HEK293 (cell line): ENCODE results near the gene COMMD4.
A peak's percentile ranks its signal among the peaks of the same experiment; 100 is the strongest.

Experiments used
- BCL11B ChIP-seq: fragments of 450-650 bp; formaldehyde crosslinking; IDR thresholded peaks from 2 replicates; pipeline ENCODE4 v1.5.1; 2016; ENCODE audit warnings: low read depth, missing biosample characterization, missing genetic modification characterization
- FEZF1 ChIP-seq: fragments of 450-650 bp; formaldehyde crosslinking; IDR thresholded peaks from 2 replicates; pipeline ENCODE4 v1.5.1; 2016; ENCODE audit warnings: missing biosample characterization, missing genetic modification characterization
- GLI4 ChIP-seq: fragments of 450-650 bp; formaldehyde crosslinking; IDR thresholded peaks from 2 replicates; pipeline ENCODE4 v1.5.1; 2016; ENCODE audit warnings: missing biosample characterization, missing genetic modification characterization
- KLF8 ChIP-seq: fragments of 450-650 bp; formaldehyde crosslinking; IDR thresholded peaks from 2 replicates; pipeline ENCODE4 v1.5.1; 2016; ENCODE audit warnings: missing biosample characterization, missing genetic modification characterization
- ZBTB17 ChIP-seq: fragments of 450-650 bp; formaldehyde crosslinking; IDR thresholded peaks from 2 replicates; pipeline ENCODE4 v1.5.1; 2016; ENCODE audit warnings: missing biosample characterization, missing genetic modification characterization
- ZBTB8A ChIP-seq: fragments of 450-650 bp; formaldehyde crosslinking; IDR thresholded peaks from 2 replicates; pipeline ENCODE4 v1.5.1; 2016; ENCODE audit warnings: missing biosample characterization, missing genetic modification characterization
- ZFP69B ChIP-seq: fragments of 450-650 bp; formaldehyde crosslinking; IDR thresholded peaks from 2 replicates; pipeline ENCODE4 v1.5.1; 2016; ENCODE audit warnings: missing biosample characterization, missing genetic modification characterization
- ZIC2 ChIP-seq: fragments of 450-650 bp; formaldehyde crosslinking; IDR thresholded peaks from 2 replicates; pipeline ENCODE4 v1.5.1; 2016; ENCODE audit warnings: missing biosample characterization, missing genetic modification characterization
- ZNF133 ChIP-seq: fragments of 450-650 bp; formaldehyde crosslinking; IDR thresholded peaks from 2 replicates; pipeline ENCODE4 v1.5.1; 2016; ENCODE audit warnings: missing biosample characterization, missing genetic modification characterization
- ZNF23 ChIP-seq: fragments of 450-650 bp; formaldehyde crosslinking; IDR thresholded peaks from 2 replicates; pipeline ENCODE4 v1.5.1; 2016; ENCODE audit warnings: missing biosample characterization, missing genetic modification characterization, borderline replicate concordance
- ZNF324 ChIP-seq: fragments of 450-650 bp; formaldehyde crosslinking; IDR thresholded peaks from 2 replicates; pipeline ENCODE4 v1.5.1; 2016; ENCODE audit warnings: missing biosample characterization, missing genetic modification characterization
- ZNF341 ChIP-seq: fragments of 450-650 bp; formaldehyde crosslinking; IDR thresholded peaks from 2 replicates; pipeline ENCODE4; 2016; ENCODE audit warnings: low read depth, missing biosample characterization, missing genetic modification characterization
- ZNF366 ChIP-seq: fragments of 450-650 bp; formaldehyde crosslinking; conservative IDR thresholded peaks from 2 replicates; pipeline ENCODE4 v1.5.1; 2016; ENCODE audit warnings: missing biosample characterization, missing genetic modification characterization
- ZNF391 ChIP-seq: fragments of 450-650 bp; formaldehyde crosslinking; IDR thresholded peaks from 2 replicates; pipeline ENCODE4 v1.5.1; 2016; ENCODE audit warnings: low read depth, missing biosample characterization, missing genetic modification characterization, borderline replicate concordance
- ZNF404 ChIP-seq: fragments of 450-650 bp; formaldehyde crosslinking; IDR thresholded peaks from 2 replicates; pipeline ENCODE4 v1.5.1; 2017; ENCODE audit warnings: missing biosample characterization, missing genetic modification characterization
- ZNF423 ChIP-seq: fragments of 450-650 bp; formaldehyde crosslinking; IDR thresholded peaks from 2 replicates; pipeline ENCODE4 v1.5.1; 2016; ENCODE audit warnings: missing biosample characterization, missing genetic modification characterization
- ZNF585B ChIP-seq: fragments of 450-650 bp; formaldehyde crosslinking; IDR thresholded peaks from 2 replicates; pipeline ENCODE4 v1.5.1; 2016; ENCODE audit warnings: missing biosample characterization, missing genetic modification characterization
- ZNF670 ChIP-seq: fragments of 450-650 bp; formaldehyde crosslinking; IDR thresholded peaks from 2 replicates; pipeline ENCODE4 v1.5.1; 2016; ENCODE audit warnings: missing biosample characterization, missing genetic modification characterization, low read depth
- ZNF777 ChIP-seq: fragments of 450-650 bp; formaldehyde crosslinking; IDR thresholded peaks from 2 replicates; pipeline ENCODE4 v1.5.1; 2017; ENCODE audit warnings: missing biosample characterization, missing genetic modification characterization, borderline replicate concordance
- TF ChIP-seq, protein P1 (sequence below): fragments of 450-650 bp; formaldehyde crosslinking; IDR thresholded peaks from 2 replicates; pipeline ENCODE4 v1.5.1; 2017; ENCODE audit warnings: missing biosample characterization, missing genetic modification characterization
- TF ChIP-seq, protein P2 (sequence below): fragments of 450-650 bp; formaldehyde crosslinking; optimal IDR thresholded peaks from 2 replicates; pipeline ENCODE3; 2016; ENCODE audit warnings: missing biosample characterization, mild to moderate bottlenecking, missing genetic modification characterization
- TF ChIP-seq, protein P3 (sequence below): fragments of 450-650 bp; formaldehyde crosslinking; IDR thresholded peaks from 2 replicates; pipeline ENCODE4 v1.5.1; 2016; ENCODE audit warnings: missing biosample characterization, missing genetic modification characterization, borderline replicate concordance
- TF ChIP-seq, protein P4 (sequence below): fragments of 450-650 bp; formaldehyde crosslinking; IDR thresholded peaks from 2 replicates; pipeline ENCODE4 v1.5.1; 2016; ENCODE audit warnings: missing biosample characterization, missing genetic modification characterization
- TF ChIP-seq, protein P5 (sequence below): fragments of 450-650 bp; formaldehyde crosslinking; IDR thresholded peaks from 2 replicates; pipeline ENCODE4 v1.5.0; 2017; ENCODE audit warnings: missing biosample characterization, missing genetic modification characterization, borderline replicate concordance
- TF ChIP-seq, protein P6 (sequence below): fragments of 450-650 bp; formaldehyde crosslinking; IDR thresholded peaks from 2 replicates; pipeline ENCODE4 v1.5.1; 2017; ENCODE audit warnings: missing biosample characterization, missing genetic modification characterization

The COMMD4 gene

DNA sequence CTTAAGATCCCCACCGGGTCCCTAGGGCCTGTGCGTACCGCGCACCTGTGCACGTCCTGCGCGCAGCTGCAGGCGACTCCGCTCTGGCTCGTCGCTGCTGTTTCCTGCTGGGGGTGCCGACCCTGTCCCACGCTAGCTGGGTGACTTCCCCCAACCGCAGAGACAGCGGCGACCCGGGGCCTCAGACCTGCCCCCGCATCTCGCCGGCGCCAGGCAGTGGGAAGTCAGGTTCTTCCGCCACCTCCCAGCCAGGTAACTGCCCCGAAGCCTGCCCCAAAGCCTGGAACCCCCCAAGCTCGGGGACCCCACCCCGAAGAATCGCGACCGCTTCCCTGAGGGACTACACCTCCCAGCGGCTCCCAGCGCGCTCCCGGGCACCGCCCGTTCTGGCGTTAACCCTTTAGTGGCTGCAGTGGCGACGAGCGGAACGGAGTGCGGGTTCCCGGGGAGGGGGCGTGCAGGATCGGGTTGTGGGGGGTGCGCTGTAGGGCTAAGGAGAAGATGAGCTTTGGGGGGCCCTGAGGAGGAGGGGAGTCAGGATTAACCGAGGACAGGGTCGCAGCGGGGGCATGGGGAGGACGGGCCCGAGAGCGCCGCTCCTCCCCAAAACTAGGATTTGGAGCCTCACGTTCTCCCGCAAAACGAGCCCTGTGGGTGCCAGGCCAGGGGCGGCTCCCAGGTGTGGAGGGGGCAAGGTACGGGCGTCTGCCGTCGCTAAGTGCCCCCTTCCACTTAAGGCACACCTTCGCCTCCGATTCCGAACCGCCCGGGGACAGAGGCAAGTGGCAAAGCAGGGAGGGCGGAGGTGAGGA is 11.6 kb downstream of the COMMD4 start (continued):
- TF ChIP-seq ZNF324 (peak; percentile 74; the same call in 1 of the 2 replicates), BCL11B (tag by site-specific recombination) (peak; percentile 13; the same call in 1 of the 2 replicates), ZBTB8A (tag by site-specific recombination) (peak; percentile 82), ZNF341 (tag by site-specific recombination) (peak; percentile 89), FEZF1 (no peak), ZNF391 (peak; percentile 91), GLI4 (tag by site-specific recombination) (no peak; the same call in 1 of the 2 replicates), ZBTB17 (tag by site-specific recombination) (peak; percentile 87), ZNF585B (no peak), ZNF404 (no peak), ZNF23 (tag by site-specific recombination) (no peak), ZNF777 (tag by site-specific recombination) (no peak), ZNF366 (tag by site-specific recombination) (peak; percentile 23; the same call in 1 of the 2 replicates), ZIC2 (peak; percentile 67), ZNF133 (no peak), ZNF670 (tag by site-specific recombination) (no peak), ZNF423 (peak; percentile 54), ZFP69B (tag by site-specific recombination) (peak; percentile 84; the same call in 1 of the 2 replicates), KLF8 (peak; percentile 99)
- TF ChIP-seq, protein P1, sequence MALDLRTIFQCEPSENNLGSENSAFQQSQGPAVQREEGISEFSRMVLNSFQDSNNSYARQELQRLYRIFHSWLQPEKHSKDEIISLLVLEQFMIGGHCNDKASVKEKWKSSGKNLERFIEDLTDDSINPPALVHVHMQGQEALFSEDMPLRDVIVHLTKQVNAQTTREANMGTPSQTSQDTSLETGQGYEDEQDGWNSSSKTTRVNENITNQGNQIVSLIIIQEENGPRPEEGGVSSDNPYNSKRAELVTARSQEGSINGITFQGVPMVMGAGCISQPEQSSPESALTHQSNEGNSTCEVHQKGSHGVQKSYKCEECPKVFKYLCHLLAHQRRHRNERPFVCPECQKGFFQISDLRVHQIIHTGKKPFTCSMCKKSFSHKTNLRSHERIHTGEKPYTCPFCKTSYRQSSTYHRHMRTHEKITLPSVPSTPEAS = 0 out of 2 replicates have a peak, but pooled peaks have one; percentile 44
- TF ChIP-seq, protein P2, sequence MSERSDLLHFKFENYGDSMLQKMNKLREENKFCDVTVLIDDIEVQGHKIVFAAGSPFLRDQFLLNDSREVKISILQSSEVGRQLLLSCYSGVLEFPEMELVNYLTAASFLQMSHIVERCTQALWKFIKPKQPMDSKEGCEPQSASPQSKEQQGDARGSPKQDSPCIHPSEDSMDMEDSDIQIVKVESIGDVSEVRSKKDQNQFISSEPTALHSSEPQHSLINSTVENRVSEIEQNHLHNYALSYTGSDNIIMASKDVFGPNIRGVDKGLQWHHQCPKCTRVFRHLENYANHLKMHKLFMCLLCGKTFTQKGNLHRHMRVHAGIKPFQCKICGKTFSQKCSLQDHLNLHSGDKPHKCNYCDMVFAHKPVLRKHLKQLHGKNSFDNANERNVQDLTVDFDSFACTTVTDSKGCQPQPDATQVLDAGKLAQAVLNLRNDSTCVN (tag by site-specific recombination) = peak; percentile 99
- TF ChIP-seq, protein P3, sequence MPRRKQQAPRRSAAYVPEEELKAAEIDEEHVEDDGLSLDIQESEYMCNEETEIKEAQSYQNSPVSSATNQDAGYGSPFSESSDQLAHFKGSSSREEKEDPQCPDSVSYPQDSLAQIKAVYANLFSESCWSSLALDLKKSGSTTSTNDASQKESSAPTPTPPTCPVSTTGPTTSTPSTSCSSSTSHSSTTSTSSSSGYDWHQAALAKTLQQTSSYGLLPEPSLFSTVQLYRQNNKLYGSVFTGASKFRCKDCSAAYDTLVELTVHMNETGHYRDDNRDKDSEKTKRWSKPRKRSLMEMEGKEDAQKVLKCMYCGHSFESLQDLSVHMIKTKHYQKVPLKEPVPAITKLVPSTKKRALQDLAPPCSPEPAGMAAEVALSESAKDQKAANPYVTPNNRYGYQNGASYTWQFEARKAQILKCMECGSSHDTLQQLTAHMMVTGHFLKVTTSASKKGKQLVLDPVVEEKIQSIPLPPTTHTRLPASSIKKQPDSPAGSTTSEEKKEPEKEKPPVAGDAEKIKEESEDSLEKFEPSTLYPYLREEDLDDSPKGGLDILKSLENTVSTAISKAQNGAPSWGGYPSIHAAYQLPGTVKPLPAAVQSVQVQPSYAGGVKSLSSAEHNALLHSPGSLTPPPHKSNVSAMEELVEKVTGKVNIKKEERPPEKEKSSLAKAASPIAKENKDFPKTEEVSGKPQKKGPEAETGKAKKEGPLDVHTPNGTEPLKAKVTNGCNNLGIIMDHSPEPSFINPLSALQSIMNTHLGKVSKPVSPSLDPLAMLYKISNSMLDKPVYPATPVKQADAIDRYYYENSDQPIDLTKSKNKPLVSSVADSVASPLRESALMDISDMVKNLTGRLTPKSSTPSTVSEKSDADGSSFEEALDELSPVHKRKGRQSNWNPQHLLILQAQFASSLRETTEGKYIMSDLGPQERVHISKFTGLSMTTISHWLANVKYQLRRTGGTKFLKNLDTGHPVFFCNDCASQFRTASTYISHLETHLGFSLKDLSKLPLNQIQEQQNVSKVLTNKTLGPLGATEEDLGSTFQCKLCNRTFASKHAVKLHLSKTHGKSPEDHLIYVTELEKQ (tag by site-specific recombination) = peak; percentile 46; the same call in 1 of the 2 replicates
- TF ChIP-seq, protein P4, sequence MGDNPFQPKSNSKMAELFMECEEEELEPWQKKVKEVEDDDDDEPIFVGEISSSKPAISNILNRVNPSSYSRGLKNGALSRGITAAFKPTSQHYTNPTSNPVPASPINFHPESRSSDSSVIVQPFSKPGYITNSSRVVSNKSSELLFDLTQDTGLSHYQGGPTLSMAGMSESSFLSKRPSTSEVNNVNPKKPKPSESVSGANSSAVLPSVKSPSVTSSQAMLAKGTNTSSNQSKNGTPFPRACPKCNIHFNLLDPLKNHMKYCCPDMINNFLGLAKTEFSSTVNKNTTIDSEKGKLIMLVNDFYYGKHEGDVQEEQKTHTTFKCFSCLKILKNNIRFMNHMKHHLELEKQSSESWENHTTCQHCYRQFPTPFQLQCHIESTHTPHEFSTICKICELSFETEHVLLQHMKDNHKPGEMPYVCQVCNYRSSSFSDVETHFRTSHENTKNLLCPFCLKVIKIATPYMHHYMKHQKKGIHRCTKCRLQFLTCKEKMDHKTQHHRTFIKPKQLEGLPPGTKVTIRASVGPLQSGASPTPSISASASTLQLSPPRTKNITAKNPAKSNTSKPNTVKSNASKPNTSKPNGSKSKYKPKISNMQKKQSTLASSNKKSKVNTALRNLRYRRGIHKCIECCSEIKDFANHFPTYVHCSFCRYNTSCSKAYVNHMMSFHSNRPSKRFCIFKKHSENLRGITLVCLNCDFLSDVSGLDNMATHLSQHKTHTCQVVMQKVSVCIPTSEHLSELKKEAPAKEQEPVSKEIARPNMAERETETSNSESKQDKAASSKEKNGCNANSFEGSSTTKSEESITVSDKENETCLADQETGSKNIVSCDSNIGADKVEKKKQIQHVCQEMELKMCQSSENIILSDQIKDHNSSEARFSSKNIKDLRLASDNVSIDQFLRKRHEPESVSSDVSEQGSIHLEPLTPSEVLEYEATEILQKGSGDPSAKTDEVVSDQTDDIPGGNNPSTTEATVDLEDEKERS = no peak
- TF ChIP-seq, protein P5, sequence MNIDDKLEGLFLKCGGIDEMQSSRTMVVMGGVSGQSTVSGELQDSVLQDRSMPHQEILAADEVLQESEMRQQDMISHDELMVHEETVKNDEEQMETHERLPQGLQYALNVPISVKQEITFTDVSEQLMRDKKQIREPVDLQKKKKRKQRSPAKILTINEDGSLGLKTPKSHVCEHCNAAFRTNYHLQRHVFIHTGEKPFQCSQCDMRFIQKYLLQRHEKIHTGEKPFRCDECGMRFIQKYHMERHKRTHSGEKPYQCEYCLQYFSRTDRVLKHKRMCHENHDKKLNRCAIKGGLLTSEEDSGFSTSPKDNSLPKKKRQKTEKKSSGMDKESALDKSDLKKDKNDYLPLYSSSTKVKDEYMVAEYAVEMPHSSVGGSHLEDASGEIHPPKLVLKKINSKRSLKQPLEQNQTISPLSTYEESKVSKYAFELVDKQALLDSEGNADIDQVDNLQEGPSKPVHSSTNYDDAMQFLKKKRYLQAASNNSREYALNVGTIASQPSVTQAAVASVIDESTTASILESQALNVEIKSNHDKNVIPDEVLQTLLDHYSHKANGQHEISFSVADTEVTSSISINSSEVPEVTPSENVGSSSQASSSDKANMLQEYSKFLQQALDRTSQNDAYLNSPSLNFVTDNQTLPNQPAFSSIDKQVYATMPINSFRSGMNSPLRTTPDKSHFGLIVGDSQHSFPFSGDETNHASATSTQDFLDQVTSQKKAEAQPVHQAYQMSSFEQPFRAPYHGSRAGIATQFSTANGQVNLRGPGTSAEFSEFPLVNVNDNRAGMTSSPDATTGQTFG (tag by site-specific recombination) = no peak; the same call in 1 of the 2 replicates
- TF ChIP-seq, protein P6, sequence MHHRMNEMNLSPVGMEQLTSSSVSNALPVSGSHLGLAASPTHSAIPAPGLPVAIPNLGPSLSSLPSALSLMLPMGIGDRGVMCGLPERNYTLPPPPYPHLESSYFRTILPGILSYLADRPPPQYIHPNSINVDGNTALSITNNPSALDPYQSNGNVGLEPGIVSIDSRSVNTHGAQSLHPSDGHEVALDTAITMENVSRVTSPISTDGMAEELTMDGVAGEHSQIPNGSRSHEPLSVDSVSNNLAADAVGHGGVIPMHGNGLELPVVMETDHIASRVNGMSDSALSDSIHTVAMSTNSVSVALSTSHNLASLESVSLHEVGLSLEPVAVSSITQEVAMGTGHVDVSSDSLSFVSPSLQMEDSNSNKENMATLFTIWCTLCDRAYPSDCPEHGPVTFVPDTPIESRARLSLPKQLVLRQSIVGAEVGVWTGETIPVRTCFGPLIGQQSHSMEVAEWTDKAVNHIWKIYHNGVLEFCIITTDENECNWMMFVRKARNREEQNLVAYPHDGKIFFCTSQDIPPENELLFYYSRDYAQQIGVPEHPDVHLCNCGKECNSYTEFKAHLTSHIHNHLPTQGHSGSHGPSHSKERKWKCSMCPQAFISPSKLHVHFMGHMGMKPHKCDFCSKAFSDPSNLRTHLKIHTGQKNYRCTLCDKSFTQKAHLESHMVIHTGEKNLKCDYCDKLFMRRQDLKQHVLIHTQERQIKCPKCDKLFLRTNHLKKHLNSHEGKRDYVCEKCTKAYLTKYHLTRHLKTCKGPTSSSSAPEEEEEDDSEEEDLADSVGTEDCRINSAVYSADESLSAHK = peak; percentile 71
